Ovary (tissue), 3 donors: Measurements from ENCODE around the gene GRM6.

Source experiments
- EP300 ChIP-seq: sonication (generic); formaldehyde crosslinking; IDR thresholded peaks from one replicate; pipeline ENCODE4 v1.6.1; 2017; ENCODE audit warnings: antibody characterized with exemption
- POLR2A ChIP-seq: fragments of 450-650 bp; IDR thresholded peaks from one replicate; pipeline ENCODE4 v1.6.1; 2017; ENCODE audit warnings: antibody characterized with exemption, mild to moderate bottlenecking, moderate library complexity
- TF ChIP-seq, protein P1 (sequence below), 3 donors: fragments of 450-650 bp in 2 of 3; fragments of 200-600 bp in 1 of 3; IDR thresholded peaks; one replicate each; pipeline versions ENCODE4 v1.5.1 to v1.8.0; 2016 to 2022; ENCODE audit warnings: antibody characterized with exemption in 3 of 3, mild to moderate bottlenecking in 1 of 3
- donor health status: DM: no; HTN: no; CAD: no.

DNA sequence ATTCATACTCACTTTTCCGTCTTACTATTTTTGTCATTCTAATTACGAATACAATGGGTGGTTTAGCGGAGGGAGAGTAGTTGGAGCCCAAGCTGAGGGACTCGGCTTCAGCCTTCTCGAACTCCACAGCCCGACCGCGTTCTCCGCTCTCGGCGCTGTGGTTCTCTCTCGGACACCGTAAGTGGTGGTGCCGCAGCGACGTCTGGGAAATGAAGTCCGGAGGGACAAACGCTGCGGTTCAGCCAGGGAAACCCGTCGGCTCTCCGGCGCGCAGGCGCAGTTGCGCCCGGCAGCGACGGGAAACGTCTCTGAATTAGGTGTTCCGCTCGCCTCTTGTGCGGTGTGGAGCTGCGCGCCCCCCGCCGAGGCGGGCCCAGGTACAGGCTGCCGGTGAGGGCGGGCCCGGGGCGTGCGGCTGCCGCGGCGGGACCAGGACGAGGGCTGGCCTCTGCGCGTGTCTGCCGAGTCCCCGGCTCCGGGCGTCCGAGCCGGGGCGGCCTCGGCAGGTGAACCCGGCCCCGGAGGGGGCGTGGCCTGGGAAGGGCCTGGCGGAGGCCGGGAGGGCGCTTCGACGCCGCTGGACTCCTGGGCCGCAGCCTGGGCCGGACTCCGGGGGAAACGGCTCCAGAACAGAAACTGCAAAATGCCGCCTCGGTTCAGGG, 28.5 kb upstream of the GRM6 start, which contains the start of gene ZNF879:
- TF ChIP-seq, protein P1, sequence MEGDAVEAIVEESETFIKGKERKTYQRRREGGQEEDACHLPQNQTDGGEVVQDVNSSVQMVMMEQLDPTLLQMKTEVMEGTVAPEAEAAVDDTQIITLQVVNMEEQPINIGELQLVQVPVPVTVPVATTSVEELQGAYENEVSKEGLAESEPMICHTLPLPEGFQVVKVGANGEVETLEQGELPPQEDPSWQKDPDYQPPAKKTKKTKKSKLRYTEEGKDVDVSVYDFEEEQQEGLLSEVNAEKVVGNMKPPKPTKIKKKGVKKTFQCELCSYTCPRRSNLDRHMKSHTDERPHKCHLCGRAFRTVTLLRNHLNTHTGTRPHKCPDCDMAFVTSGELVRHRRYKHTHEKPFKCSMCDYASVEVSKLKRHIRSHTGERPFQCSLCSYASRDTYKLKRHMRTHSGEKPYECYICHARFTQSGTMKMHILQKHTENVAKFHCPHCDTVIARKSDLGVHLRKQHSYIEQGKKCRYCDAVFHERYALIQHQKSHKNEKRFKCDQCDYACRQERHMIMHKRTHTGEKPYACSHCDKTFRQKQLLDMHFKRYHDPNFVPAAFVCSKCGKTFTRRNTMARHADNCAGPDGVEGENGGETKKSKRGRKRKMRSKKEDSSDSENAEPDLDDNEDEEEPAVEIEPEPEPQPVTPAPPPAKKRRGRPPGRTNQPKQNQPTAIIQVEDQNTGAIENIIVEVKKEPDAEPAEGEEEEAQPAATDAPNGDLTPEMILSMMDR (IDR thresholded peaks at IDR 0.05): peak in 1 of 3 donors; percentile 13
- TF ChIP-seq POLR2A (peak; percentile 54), EP300 (no peak)
